MM.1S (cell line): ENCODE results near the gene FGGY.

Source experiments
- DNase-seq: peaks from one replicate; pipeline ENCODE4 v3.0.0-alpha.2; 2015
- H2AFZ ChIP-seq: fragments of 300-600 bp; sonication (generic); 2 replicates; pipeline ENCODE4 v1.6.0; 2016; ENCODE audit warnings: antibody characterized with exemption, low read length
- H3F3A ChIP-seq: fragments of 300-600 bp; sonication (generic); 2 replicates; pipeline ENCODE4 v1.6.1; 2016; ENCODE audit warnings: mild to moderate bottlenecking, antibody characterized with exemption, low read length, moderate library complexity, mixed read lengths; ENCODE audit not compliant: insufficient read depth
- H3K27ac ChIP-seq: fragments of 300-600 bp; sonication (generic); 2 replicates; pipeline ENCODE4 v1.5.1; 2016; ENCODE audit warnings: mild to moderate bottlenecking, low read length
- H3K27me3 ChIP-seq: fragments of 300-600 bp; sonication (generic); replicated peaks from 2 replicates; pipeline ENCODE4 v1.6.0; 2016; ENCODE audit warnings: low read length; ENCODE audit not compliant: insufficient read depth
- H3K36me3 ChIP-seq: fragments of 300-600 bp; sonication (generic); replicated peaks from 2 replicates; pipeline ENCODE4 v1.6.1; 2016; ENCODE audit warnings: mild to moderate bottlenecking, low read length, mixed read lengths; ENCODE audit not compliant: insufficient read depth
- H3K4me1 ChIP-seq: fragments of 300-600 bp; sonication (generic); 2 replicates; pipeline ENCODE4 v1.6.1; 2016; ENCODE audit warnings: low read length, mixed read lengths
- H3K4me2 ChIP-seq: fragments of 300-600 bp; sonication (generic); 2 replicates; pipeline ENCODE4 v1.6.0; 2016; ENCODE audit warnings: low read depth, low read length
- H3K4me3 ChIP-seq: fragments of 300-600 bp; sonication (generic); 2 replicates; pipeline ENCODE4 v1.5.1; 2016; ENCODE audit warnings: low read length, mixed read lengths
- H3K79me2 ChIP-seq: fragments of 300-600 bp; sonication (generic); 2 replicates; pipeline ENCODE4 v1.6.1; 2016; ENCODE audit warnings: mixed run types, low read length, mixed read lengths
- H3K9ac ChIP-seq: fragments of 300-600 bp; sonication (generic); 2 replicates; pipeline ENCODE4 v1.6.1; 2016; ENCODE audit warnings: low read length, mixed read lengths
- H3K9me2 ChIP-seq: fragments of 300-600 bp; sonication (generic); replicated peaks from 2 replicates; pipeline ENCODE4 v1.6.1; 2016; ENCODE audit warnings: mild to moderate bottlenecking, low read length, mixed read lengths; ENCODE audit not compliant: insufficient read depth
- H3K9me3 ChIP-seq: fragments of 300-600 bp; sonication (generic); replicated peaks from 2 replicates; pipeline ENCODE4 v1.6.1; 2016; ENCODE audit warnings: mild to moderate bottlenecking, low read length, mixed read lengths; ENCODE audit not compliant: insufficient read depth
- H4K20me1 ChIP-seq: fragments of 300-600 bp; sonication (generic); 2 replicates; pipeline ENCODE4 v1.6.1; 2016; ENCODE audit warnings: mild to moderate bottlenecking, low read length, moderate library complexity, mixed read lengths; ENCODE audit not compliant: insufficient read depth
- CTCF ChIP-seq: fragments of 300-600 bp; sonication (generic); IDR thresholded peaks from 2 replicates; pipeline ENCODE4 v1.5.1; 2016; ENCODE audit warnings: antibody characterized with exemption, low read length, mixed read lengths
- EZH2 ChIP-seq: fragments of 300-600 bp; sonication (generic); optimal IDR thresholded peaks from 2 replicates; pipeline ENCODE3; 2017; ENCODE audit warnings: low read depth, mild to moderate bottlenecking, antibody characterized with exemption, low read length, mixed read lengths
- EZH2phosphoT487 ChIP-seq: fragments of 300-600 bp; sonication (generic); IDR thresholded peaks from 2 replicates; pipeline ENCODE4 v1.6.1; 2018; ENCODE audit warnings: antibody characterized with exemption, low read length

Gene FGGY

GRCh38 chr1:59560807-59561450 lies 264.0 kb downstream of the FGGY start:
- H3K27ac ChIP-seq: no peak overlapping the region
- no peaks in the 10 kb centered on the region for H4K20me1 ChIP-seq
- no peak overlapping the region for H3K9ac ChIP-seq
- no peak overlapping the region for H2AFZ ChIP-seq
- H3K79me2 ChIP-seq: no peaks in the 10 kb centered on the region
- no peak overlapping the region for H3K4me3 ChIP-seq
- H3F3A ChIP-seq: no peaks in the 10 kb centered on the region
- no peaks in the 10 kb centered on the region for H3K36me3 ChIP-seq
- DNase-seq: no peak
- TF ChIP-seq CTCF (no peak), EZH2 (no peak), EZH2phosphoT487 (no peak)
- no peak overlapping the region for H3K4me2 ChIP-seq
- no peaks in the 10 kb centered on the region for H3K9me2 ChIP-seq
- peaks cover 9% of the 10 kb centered on the region for H3K4me1 ChIP-seq
- no peaks in the 10 kb centered on the region for H3K27me3 ChIP-seq
- no peaks in the 10 kb centered on the region for H3K9me3 ChIP-seq

GRCh38 chr1:59561796-59562195 lies 264.9 kb downstream of the FGGY start:
- H3K27me3 ChIP-seq: no peaks in the 10 kb centered on the region
- H2AFZ ChIP-seq: no peak overlapping the region
- no peak for DNase-seq
- H3K79me2 ChIP-seq: no peaks in the 10 kb centered on the region
- no peaks in the 10 kb centered on the region for H3K9me3 ChIP-seq
- no peak overlapping the region for H3K4me2 ChIP-seq
- no peaks in the 10 kb centered on the region for H4K20me1 ChIP-seq
- no peak overlapping the region for H3K4me3 ChIP-seq
- H3K9ac ChIP-seq: no peak overlapping the region
- TF ChIP-seq CTCF (no peak), EZH2 (no peak), EZH2phosphoT487 (no peak)
- no peak overlapping the region for H3K27ac ChIP-seq
- H3K4me1 ChIP-seq: peaks cover 17% of the 10 kb centered on the region
- no peaks in the 10 kb centered on the region for H3K36me3 ChIP-seq
- H3K9me2 ChIP-seq: no peaks in the 10 kb centered on the region
- no peaks in the 10 kb centered on the region for H3F3A ChIP-seq

- Histone ChIP-seq H3K27me3 (no peaks in the 10 kb centered on the region), H3K36me3 (no peaks in the 10 kb centered on the region), H3K9me2 (no peaks in the 10 kb centered on the region), H3K27ac (no peak overlapping the region), H3K4me2 (no peak overlapping the region), H3F3A (no peaks in the 10 kb centered on the region), H3K9me3 (no peaks in the 10 kb centered on the region), H3K4me1 (peaks cover 19% of the 10 kb centered on the region), H2AFZ (no peak overlapping the region), H4K20me1 (no peaks in the 10 kb centered on the region), H3K9ac (no peak overlapping the region), H3K79me2 (no peaks in the 10 kb centered on the region), H3K4me3 (no peak overlapping the region)
- TF ChIP-seq EZH2: no peak
- no peak for TF ChIP-seq EZH2phosphoT487
- TF ChIP-seq CTCF: no peak
- DNase-seq: no peak
These were observed 267.4 kb downstream of the FGGY start for GRCh38 chr1:59564192-59564891.
